ENCODE measurements around the gene NAGS. TPM values are rescaled to one million over a fixed set of nuclear protein-coding genes. Genes with fewer than 3 reads are reported as not detected.

The NAGS gene
- total RNA-seq, 1 donor from 2014 or later, result 0.49 TPM

DNA sequence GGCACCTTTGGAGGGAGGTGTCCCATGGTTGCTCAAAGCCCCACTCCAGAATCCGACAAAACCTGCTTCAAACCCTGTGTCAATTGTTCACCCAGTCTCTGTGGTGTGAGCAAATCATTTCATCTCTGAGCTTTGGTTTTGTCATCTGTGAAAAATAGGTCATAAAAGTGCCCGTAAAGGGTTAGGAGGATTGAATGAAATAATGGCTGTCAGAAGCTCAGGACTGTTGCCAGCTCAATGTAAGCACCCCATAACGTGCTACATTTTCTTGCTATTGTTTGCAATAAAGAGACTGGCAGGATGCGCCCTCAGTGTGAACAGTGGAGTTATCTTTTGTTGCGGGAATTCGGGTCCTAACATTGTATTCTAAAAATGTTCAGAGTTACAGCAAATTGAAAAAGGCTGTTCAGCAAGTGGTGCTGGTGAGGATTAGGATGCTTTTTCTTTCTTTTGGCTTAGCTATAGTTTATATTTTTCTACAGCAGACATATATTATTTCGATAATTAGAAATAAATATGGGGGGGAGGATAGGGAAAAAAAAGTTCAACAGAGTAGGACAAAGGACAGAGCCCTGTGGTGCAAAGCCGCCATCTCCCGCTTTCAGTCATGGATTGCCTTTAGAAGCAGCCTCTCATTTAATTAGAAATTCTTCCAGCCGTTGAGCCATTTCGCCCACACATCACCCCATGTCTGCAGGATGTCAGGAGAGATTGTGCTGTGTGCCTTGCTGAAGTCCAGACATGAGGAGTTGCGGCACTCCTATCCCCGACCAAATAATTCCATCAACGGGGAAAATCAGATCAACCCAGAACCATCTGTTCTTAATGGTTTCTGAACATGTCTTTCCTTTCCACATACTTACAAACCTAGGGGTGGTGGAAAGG is 29.8 kb upstream of the NAGS start:
- peaks cover 2% of the 10 kb centered on the region for H3K9me3 Mint-ChIP-seq (ENCODE audit: unreplicated experiment)
- H3K27ac Mint-ChIP-seq (ENCODE audit: unreplicated experiment), result no peak overlapping the region
- H3K36me3 Mint-ChIP-seq (ENCODE audit: unreplicated experiment), result no peaks in the 10 kb centered on the region
- no peak overlapping the region for H3K4me3 Mint-ChIP-seq (ENCODE audit: unreplicated experiment)
- TF ChIP-seq, protein P1, sequence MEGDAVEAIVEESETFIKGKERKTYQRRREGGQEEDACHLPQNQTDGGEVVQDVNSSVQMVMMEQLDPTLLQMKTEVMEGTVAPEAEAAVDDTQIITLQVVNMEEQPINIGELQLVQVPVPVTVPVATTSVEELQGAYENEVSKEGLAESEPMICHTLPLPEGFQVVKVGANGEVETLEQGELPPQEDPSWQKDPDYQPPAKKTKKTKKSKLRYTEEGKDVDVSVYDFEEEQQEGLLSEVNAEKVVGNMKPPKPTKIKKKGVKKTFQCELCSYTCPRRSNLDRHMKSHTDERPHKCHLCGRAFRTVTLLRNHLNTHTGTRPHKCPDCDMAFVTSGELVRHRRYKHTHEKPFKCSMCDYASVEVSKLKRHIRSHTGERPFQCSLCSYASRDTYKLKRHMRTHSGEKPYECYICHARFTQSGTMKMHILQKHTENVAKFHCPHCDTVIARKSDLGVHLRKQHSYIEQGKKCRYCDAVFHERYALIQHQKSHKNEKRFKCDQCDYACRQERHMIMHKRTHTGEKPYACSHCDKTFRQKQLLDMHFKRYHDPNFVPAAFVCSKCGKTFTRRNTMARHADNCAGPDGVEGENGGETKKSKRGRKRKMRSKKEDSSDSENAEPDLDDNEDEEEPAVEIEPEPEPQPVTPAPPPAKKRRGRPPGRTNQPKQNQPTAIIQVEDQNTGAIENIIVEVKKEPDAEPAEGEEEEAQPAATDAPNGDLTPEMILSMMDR (IDR thresholded peaks at IDR 0.05; ENCODE audit: partially characterized antibody, unreplicated experiment), result no peak
- H3K27me3 Mint-ChIP-seq (ENCODE audit: unreplicated experiment), result no peaks in the 10 kb centered on the region
- no peak for DNase-seq
- H3K4me1 Mint-ChIP-seq (ENCODE audit: low read depth, unreplicated experiment), result no peaks in the 10 kb centered on the region

DNA sequence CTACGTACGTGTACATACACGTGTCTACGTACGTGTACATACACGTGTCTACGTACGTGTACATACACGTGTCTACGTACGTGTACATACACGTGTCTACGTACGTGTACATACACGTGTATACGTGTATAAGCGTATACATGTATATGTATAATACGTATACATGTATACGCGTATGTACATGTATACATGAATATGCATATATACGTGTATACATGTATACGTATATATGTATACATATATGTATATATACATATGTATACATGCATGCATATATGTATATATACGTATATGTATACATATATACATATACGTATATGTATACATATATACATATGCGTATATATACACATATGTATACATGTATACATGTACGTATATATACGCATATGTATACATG is 28.5 kb upstream of the NAGS start:
- Mint-ChIP-seq H3K4me1 (ENCODE audit: low read depth, unreplicated experiment) (no peaks in the 10 kb centered on the region), H3K4me3 (ENCODE audit: unreplicated experiment) (no peak overlapping the region), H3K9me3 (ENCODE audit: unreplicated experiment) (peaks cover 3% of the 10 kb centered on the region), H3K27me3 (ENCODE audit: unreplicated experiment) (no peaks in the 10 kb centered on the region), H3K36me3 (ENCODE audit: unreplicated experiment) (no peaks in the 10 kb centered on the region), H3K27ac (ENCODE audit: unreplicated experiment) (no peak overlapping the region)
- DNase-seq, result no peak
- TF ChIP-seq, protein P1 (IDR thresholded peaks at IDR 0.05; ENCODE audit: partially characterized antibody, unreplicated experiment), result no peak

DNA sequence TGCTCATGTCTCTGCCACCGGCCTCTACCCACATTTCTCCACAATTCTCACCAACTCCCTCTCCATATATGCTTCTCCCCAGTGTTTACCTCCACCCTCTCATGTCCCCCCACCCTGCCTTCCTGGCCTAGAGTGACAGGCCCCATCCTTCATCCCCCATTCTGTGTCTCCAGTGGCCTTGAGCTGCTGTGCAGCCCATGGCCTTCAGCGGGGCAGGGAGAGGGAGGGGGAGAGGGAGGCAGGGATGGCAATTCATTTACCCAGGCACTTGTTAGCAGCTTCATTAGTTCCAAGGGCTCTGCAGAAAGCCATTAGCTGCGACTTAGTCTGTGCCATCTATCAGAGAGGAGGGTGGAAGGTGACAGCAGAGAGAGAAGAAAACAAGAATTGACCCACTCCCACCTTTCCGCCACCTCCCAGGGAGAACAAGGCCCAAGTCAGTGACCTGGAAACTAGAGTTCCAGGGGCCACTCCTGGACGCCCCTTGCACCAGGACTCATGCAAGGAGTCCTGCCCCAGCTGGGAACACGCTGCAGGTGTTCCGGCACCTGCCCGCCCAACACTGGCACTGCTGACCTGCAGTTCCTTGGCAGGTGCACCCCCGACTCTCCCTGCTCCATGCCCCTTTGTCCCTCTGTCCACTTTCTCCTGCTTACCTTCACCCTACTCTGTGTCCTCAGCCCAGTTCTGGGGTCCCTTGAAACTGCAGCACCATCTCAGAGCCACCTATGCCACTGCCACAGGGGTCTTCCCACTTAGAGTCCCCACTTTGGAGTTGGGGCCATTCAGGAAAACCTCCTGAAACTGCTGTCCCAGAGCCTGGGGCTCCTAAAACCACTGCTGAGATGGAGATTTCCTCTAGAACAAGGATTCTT is 27.2 kb upstream of the NAGS start:
- TF ChIP-seq, protein P1 (IDR thresholded peaks at IDR 0.05; ENCODE audit: partially characterized antibody, unreplicated experiment), result no peak
- no peak for DNase-seq
- no peak overlapping the region for H3K4me3 Mint-ChIP-seq (ENCODE audit: unreplicated experiment)
- H3K36me3 Mint-ChIP-seq (ENCODE audit: unreplicated experiment), result no peaks in the 10 kb centered on the region
- no peaks in the 10 kb centered on the region for H3K27me3 Mint-ChIP-seq (ENCODE audit: unreplicated experiment)
- H3K27ac Mint-ChIP-seq (ENCODE audit: unreplicated experiment), result no peak overlapping the region
- H3K4me1 Mint-ChIP-seq (ENCODE audit: low read depth, unreplicated experiment), result no peaks in the 10 kb centered on the region
- H3K9me3 Mint-ChIP-seq (ENCODE audit: unreplicated experiment), result peaks cover 3% of the 10 kb centered on the region

DNA sequence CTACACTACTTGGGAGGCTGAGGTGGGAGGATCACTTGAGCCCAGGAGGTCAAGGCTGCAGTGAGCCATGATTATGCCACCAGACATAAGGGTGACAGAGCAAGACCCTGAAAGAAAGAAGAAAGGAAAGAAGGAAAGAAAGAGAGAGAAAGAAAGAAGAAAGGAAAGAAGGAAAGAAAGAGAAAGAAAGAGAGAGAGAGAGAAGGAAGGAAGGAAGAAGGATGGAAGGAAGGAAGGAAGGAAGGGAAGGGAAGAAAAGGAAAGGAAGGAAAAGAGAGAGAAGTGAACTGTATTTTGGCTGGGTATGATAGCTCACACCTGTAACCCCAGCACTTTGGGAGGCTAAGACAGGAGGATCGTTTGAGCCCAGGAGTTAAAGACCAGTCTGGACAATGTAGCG is 26.3 kb upstream of the NAGS start:
- H3K27me3 Mint-ChIP-seq (ENCODE audit: unreplicated experiment), result peaks cover 2% of the 10 kb centered on the region
- DNase-seq, result no peak
- peaks cover 5% of the 10 kb centered on the region for H3K9me3 Mint-ChIP-seq (ENCODE audit: unreplicated experiment)
- no peak overlapping the region for H3K4me3 Mint-ChIP-seq (ENCODE audit: unreplicated experiment)
- no peaks in the 10 kb centered on the region for H3K36me3 Mint-ChIP-seq (ENCODE audit: unreplicated experiment)
- TF ChIP-seq, protein P1 (IDR thresholded peaks at IDR 0.05; ENCODE audit: partially characterized antibody, unreplicated experiment), result no peak
- no peaks in the 10 kb centered on the region for H3K4me1 Mint-ChIP-seq (ENCODE audit: low read depth, unreplicated experiment)
- H3K27ac Mint-ChIP-seq (ENCODE audit: unreplicated experiment), result no peak overlapping the region

Measured in glutamatergic neuron (in vitro differentiated cells).